ENCODE measurements around the gene DOCK1.
"Not testable (repeated sequence)": the region's sequence is repeated elsewhere in the genome, so short reads cannot be mapped to it uniquely, and the experiment has no call there.

The DOCK1 gene

DNA sequence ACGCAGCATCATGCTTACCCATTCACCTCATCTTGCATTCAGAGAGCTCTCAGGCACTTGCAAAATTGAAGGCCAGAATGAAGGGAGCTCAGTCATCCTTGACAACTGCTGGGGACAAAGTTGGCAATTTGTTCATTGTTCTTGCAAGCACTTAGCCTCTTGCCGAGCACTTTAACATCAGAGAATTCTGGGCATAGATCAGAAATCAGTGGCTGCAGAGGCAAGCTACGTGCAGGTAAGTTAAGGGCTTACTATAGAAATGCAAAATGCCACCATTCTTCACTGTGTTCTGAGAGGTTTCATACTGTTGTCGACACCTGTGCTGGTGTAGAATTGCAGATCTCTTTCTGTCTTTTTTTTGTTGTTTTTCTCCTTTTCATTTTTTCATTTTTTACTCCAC, 375.2 kb downstream of the DOCK1 start:
- no peak for DNase-seq
- ATAC-seq = no peak

- DNase-seq (no peak), ATAC-seq (no peak)
Observed at GRCh38 chr10:127283017-127283416, 377.8 kb downstream of the DOCK1 start.

DNA sequence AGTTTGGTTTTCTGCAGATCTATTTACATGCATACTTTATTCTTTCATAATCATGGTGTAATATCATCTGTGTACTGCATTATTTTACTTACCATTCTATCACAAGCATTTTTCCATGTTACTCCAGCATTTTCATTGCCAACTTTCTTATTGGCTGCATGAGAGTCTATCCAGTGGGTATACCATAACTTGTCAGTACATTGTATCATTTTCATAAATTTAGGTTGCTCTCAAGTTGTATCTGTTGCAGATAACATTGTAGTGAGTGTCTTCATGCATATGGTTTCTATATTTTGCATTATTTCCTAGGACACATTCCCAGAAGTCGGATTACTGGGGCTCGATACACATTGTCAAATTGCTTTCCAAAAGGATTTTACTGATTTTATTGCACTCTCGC, 378.3 kb downstream of the DOCK1 start:
- ATAC-seq (no peak), DNase-seq (no peak)

DNA sequence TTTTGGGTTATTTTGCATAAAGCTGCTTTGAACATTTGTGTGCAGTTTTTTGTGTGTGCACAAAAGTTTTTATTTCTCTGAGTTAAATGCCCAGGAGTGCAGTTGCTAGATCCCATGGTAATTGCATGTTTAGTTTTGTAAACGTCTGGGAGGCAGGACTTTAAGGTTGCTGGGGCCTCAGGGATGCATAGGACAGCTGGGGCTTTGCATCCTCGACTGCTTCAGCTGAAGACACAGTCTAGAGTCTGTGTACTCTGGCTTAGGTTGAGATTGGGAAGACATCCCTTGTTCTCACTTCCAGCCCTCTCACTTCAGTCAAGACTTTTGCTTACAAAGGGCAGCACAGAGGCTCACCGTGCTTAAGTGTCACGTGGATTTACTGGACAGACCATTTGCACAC, 385.6 kb downstream of the DOCK1 start:
- DNase-seq = no peak
- ATAC-seq = no peak

GRCh38 chr10:127291329-127291728, 386.1 kb downstream of the DOCK1 start:
- DNase-seq (no peak), ATAC-seq (no peak)

- ATAC-seq = no peak
- no peak for DNase-seq
Observed at GRCh38 chr10:127292888-127293287, 387.7 kb downstream of the DOCK1 start.

DNA sequence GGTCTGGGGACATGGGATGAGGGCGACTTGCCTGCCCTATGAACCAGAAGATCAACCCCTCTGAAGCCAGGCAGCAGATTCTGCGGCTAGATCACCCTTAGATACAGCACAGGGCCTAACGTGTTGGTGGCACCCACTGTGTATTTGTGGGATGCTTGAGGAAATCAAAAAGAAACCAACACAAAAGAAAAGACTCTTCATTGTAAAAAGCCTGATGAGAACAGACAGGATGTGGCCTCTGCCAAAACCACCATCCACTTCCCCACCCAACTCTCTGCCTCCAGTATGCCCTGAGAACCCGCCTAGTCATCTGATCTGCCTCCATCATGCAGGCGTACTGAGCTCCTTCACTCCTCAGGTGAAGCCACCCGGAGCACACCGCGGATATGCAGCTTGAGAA, 388.4 kb downstream of the DOCK1 start:
- ATAC-seq = peak; percentile 79

GRCh38 chr10:127296696-127297095, 391.5 kb downstream of the DOCK1 start:
- DNase-seq (no peak), ATAC-seq (no peak)

More for the DNA sequence above, 388.4 kb downstream of the DOCK1 start:
- peak; percentile 11 for DNase-seq

- no peak for ATAC-seq
- no peak for DNase-seq
Observed at GRCh38 chr10:127298381-127298780, 393.2 kb downstream of the DOCK1 start.

DNA sequence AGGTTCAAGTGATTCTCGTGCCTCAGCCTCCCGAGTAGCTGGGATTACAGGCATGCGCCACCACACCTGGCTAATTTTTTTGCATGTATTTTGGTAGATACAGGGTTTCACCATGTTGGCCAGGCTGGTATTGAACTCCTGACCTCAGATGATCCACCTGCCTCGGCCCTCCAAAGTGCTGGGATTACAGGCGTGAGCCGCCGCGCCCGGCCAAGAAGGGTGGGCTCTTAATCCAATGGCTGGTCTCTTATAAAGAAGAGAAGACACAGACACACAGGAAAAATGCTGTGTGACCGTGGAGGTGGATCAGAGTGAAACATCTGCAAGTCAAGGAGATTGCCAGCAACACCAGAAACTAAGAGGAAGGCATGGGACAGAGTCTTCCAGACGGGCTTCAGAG, 394.0 kb downstream of the DOCK1 start:
- not testable (repeated sequence) for DNase-seq, ATAC-seq

GRCh38 chr10:127299956-127300689, 394.9 kb downstream of the DOCK1 start:
- DNase-seq (no peak), ATAC-seq (no peak)

DNA sequence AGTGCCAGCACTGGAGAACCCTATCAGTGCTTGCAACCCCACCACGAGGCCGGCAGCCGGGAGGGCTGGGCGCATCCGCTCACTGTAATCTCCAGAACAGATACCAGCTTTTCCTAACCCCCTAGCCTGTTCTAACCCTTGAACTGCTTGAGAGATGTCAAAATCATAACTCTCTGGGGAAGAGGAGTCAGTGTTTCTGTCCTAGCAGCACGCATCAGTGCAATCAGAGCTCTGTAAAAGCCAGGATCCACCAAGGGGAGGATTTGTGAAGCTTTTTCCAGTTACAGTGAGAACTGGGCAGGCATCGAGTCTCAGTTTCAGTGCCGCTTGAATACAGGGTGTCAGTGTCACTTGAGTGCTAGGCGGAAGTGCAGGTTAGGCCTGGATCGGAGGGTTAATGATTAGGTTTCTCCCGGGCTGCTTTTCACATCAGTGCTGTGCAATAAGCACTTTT, 395.7 kb downstream of the DOCK1 start:
- ATAC-seq (no peak), DNase-seq (no peak)

DNA sequence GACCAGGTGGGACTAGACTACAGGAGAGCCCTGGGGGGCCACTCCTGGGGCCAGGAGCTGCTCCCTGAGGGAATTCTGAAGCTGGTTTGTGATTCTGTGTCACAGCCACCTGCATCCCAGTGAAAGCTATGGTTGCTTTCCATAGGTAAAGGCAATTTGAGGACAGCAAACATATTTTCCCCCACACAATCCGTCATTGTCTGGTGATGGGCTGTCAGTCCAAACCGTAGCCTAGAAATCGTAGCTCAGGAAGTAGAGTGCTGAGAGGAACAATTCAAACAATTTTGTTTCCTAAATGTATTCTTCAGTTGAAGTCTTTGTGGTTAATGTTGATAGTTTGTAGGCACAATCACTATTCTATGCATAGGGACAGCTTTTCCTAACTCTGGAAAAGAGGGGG, 397.1 kb downstream of the DOCK1 start:
- DNase-seq = no peak
- no peak for ATAC-seq

DNA sequence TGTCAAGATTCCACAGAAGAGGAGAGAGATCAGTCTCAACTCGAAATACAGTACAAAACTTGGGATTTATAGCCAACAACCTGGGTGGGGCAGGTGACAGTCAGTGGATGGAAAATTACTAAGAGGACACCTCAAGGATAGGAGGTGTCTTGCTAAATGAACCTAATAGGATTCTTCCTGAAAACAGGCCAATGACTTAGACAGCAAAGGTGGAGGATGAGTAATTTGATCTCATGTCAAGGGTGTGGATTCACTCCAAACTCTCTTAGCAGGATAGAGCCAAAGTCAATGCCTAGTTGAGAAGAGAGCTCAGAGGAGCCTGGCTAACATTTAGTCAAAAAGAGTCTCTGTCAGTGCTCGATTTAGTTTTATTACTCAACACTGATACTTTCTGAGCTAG, 397.9 kb downstream of the DOCK1 start:
- ATAC-seq (no peak), DNase-seq (no peak)

GRCh38 chr10:127303746-127304145, 398.5 kb downstream of the DOCK1 start:
- DNase-seq (no peak), ATAC-seq (no peak)

DNA sequence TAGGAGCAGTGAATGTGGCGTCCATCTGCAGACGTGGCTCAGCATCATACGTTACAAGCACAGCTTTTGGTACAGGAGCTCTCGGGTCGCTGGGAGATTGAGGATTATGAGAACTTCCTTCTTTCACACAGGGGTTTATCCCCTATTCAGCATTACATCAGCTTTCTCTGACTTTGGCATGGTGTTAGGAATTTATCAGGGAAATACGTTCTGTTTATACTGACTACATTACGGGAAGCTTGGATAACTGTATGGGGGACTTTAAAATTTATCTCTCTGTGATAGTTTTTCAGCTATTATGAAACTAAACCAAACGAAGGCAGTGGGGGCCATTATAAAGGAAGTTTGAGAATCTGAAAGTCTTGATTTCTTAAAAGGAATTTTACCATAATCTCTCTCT, 401.3 kb downstream of the DOCK1 start:
- ATAC-seq = no peak
- DNase-seq = no peak

DNA sequence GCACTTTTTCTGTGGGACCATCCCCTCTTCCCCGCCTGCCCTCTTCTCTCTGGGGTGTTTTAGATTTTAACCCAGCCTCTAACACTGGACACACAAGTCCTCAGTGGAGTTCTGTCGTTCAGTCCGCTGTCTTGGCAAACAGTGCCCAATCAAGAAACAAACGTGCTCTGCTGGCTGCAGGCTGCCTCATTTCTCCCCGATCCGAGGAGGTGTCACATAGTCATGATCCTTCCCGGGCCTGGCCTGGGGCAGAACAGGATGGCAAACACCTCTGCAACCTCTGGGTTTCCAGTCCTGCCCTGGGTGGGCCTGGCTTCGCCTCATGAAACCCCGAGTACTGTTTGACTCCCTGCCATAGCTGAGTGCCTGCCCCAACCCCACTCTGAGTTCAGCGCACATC, 402.1 kb downstream of the DOCK1 start:
- no peak for ATAC-seq
- no peak for DNase-seq

GRCh38 chr10:127308031-127308430, 402.8 kb downstream of the DOCK1 start:
- no peak for ATAC-seq
- DNase-seq = no peak

DNA sequence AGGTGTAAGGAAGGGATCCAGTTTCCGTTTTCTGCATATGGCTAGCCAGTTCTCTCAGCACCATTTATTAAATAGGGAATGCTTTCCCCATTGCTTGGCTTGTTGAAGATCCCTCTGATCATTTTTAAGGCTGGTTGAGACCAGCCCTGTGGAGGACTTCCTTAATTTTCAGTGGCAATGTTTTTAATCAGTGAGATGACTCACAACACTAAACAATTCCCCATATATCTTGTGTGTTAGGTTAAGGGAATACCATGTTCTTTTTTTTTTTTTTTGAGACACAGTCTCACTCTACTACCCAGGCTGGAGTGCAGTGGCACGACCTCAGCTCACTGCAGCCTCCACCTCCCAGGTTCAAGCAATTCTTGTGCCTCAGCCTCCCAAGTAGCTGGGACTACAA, 404.4 kb downstream of the DOCK1 start:
- DNase-seq, ATAC-seq: not testable (repeated sequence)

DNA sequence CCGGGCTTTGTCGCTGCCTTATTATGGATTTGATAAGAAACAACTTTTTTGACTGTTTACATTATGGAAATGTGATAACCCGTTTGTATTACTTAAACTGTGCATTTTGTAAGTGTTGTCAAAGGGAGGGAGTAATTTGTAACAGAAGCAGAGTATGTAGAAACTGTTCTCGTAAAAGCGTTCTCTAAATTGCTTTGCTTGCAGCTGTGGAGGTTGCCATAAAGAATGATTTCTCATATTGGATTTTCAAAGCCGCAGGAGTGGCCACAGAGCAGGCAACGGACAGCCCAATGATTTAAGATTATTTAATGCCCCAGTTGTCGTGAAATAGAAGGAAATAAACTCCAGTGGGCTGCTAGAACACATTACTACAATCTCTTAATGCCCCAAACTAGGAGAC, 405.2 kb downstream of the DOCK1 start:
- no peak for DNase-seq
- no peak for ATAC-seq

DNA sequence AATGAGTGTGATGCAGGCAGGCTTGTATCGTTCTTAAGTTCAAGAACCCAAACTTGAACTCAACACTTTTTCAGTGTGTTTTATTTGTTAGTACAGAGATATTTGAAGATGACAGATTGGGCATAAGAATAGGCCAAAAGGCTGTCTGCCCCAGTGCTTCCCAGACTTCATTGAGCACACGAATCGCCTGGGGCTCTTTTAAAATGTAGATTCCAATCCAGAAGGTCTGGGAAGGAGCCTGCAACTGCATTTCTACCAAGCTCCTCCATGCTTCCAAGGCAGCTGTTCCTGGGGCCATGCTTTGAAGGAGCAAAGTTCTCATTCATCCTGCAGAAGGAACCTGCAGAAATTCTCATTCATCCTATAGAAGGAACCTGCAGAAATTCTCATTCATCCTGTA, 405.7 kb downstream of the DOCK1 start:
- DNase-seq (no peak), ATAC-seq (no peak)

GRCh38 chr10:127313996-127314700, 408.9 kb downstream of the DOCK1 start:
- DNase-seq (no peak), ATAC-seq (no peak)

GRCh38 chr10:127314797-127315196, 409.6 kb downstream of the DOCK1 start:
- DNase-seq (no peak), ATAC-seq (no peak)

- ATAC-seq (no peak), DNase-seq (no peak)
Observed at GRCh38 chr10:127315888-127316287, 410.7 kb downstream of the DOCK1 start.
